Uterus (tissue), 4 donors: Measurements from ENCODE around the gene MAPK11. TPM values are rescaled to one million over a fixed set of nuclear protein-coding genes. Genes with fewer than 3 reads are reported as not detected.

Experiments used
- DNase-seq, 2 donors: peaks; one replicate each; pipeline ENCODE4 v3.0.0-alpha.2; 2019 to 2020
- H3K27ac ChIP-seq, 2 donors: fragments of 200-600 bp; sonication (generic); 1 replicate in 1 of 2; 2 replicates in 1 of 2; pipeline ENCODE4 v1.5.1; 2016 to 2018
- H3K27me3 ChIP-seq, 2 donors: fragments of 200-600 bp; sonication (generic); one replicate each; pipeline ENCODE4 v1.5.1; 2018 to 2019; ENCODE audit warnings: control low read depth in 1 of 2
- H3K36me3 ChIP-seq, 2 donors: fragments of 200-600 bp; sonication (generic); one replicate each; pipeline ENCODE4 v1.5.1; 2019; ENCODE audit warnings: control low read depth in 1 of 2
- H3K4me1 ChIP-seq, 2 donors: fragments of 200-600 bp; sonication (generic); one replicate each; pipeline ENCODE4 v1.5.1; 2018 to 2019; ENCODE audit warnings: control low read depth in 1 of 2
- H3K4me3 ChIP-seq, 2 donors: fragments of 200-600 bp; sonication (generic); 1 replicate in 1 of 2; 2 replicates in 1 of 2; pipeline ENCODE4 v1.5.1; 2018 to 2019; ENCODE audit warnings: mild to moderate bottlenecking in 1 of 2
- H3K9me3 ChIP-seq, 2 donors: fragments of 200-600 bp; sonication (generic); one replicate each; pipeline ENCODE4 v1.5.1; 2019; ENCODE audit warnings: control low read depth in 1 of 2
- CTCF ChIP-seq, 4 experiments: fragments of 200-600 bp in 2 of 4; fragments of 450-650 bp in 2 of 4; sonication (generic) in 2 of 4; IDR thresholded peaks; one replicate each; pipeline ENCODE4 v1.5.1; 2016 to 2019; ENCODE audit warnings: antibody characterized with exemption in 4 of 4, mild to moderate bottlenecking in 2 of 4, moderate library complexity in 1 of 4
- POLR2A ChIP-seq, 2 donors: fragments of 450-650 bp; IDR thresholded peaks; one replicate each; pipeline ENCODE4 v1.6.1; 2016; ENCODE audit warnings: antibody characterized with exemption in 2 of 2, mild to moderate bottlenecking in 1 of 2, moderate library complexity in 1 of 2
- intact Hi-C: fragments of 100-400 bp; cut with DNase I; formaldehyde crosslinking; loops from one replicate; pipeline ENCODE4 v1.15.1; 2023; ENCODE audit warnings: low total_unique reads
- total RNA-seq, 4 donors: library from RNA; depleted of rRNA in 3 of 4; stranded (reverse); fragments of >200 nt in 3 of 4; gene quantifications; one replicate each; pipeline versions ENCODE4 v1.1.0 to v1.2.4, GENCODE V29; 2014 to 2023
- donor health status: DM: yes; HTN: yes; CAD: no.

The MAPK11 gene
- total RNA-seq, 4 donors from 2014 or later: 7.9 to 39.5 (median 22.4) TPM

GRCh38 chr22:50280022-50280707, 10.0 kb upstream of the MAPK11 start:
- Histone ChIP-seq H3K27ac (no peak overlapping the region), H3K4me3 (no peak overlapping the region), H3K9me3 (no peaks in the 10 kb centered on the region), H3K4me1 (no peaks in the 10 kb centered on the region), H3K27me3 (no peaks in the 10 kb centered on the region), H3K36me3 (no peaks in the 10 kb centered on the region)
- intact Hi-C loops: no loop called here
- DNase-seq: no peak
- no peak for TF ChIP-seq CTCF (IDR thresholded peaks at IDR 0.05)
- no peak for TF ChIP-seq POLR2A (IDR thresholded peaks at IDR 0.05)

- no peak for TF ChIP-seq POLR2A (IDR thresholded peaks at IDR 0.05)
- TF ChIP-seq CTCF (IDR thresholded peaks at IDR 0.05): no peak
- Histone ChIP-seq H3K9me3 (no peaks in the 10 kb centered on the region), H3K4me1 (no peaks in the 10 kb centered on the region), H3K27me3 (no peaks in the 10 kb centered on the region), H3K36me3 (no peaks in the 10 kb centered on the region), H3K4me3 (no peak overlapping the region), H3K27ac (no peak overlapping the region)
- intact Hi-C loops: loop anchor here (2.0 to 10.0 kb wide), 2 partner anchors 46 to 226 kb away; partner anchors contain the start of genes LMF2 and NCAPH2
- no peak for DNase-seq
Observed at GRCh38 chr22:50278956-50279619, 8.9 kb upstream of the MAPK11 start.

- no peak for TF ChIP-seq POLR2A (IDR thresholded peaks at IDR 0.05)
- no peak for TF ChIP-seq CTCF (IDR thresholded peaks at IDR 0.05)
- DNase-seq: no peak
- Histone ChIP-seq H3K9me3 (no peaks in the 10 kb centered on the region), H3K27me3 (no peaks in the 10 kb centered on the region), H3K4me1 (no peaks in the 10 kb centered on the region), H3K4me3 (no peak overlapping the region), H3K36me3 (no peaks in the 10 kb centered on the region), H3K27ac (no peak overlapping the region)
- intact Hi-C loops: loop anchor here (2.0 to 10.0 kb wide), 2 partner anchors 46 to 226 kb away; partner anchors contain the start of genes LMF2 and NCAPH2
Observed at GRCh38 chr22:50278461-50278860, 8.3 kb upstream of the MAPK11 start.

- Histone ChIP-seq H3K4me3 (no peak overlapping the region), H3K27me3 (no peaks in the 10 kb centered on the region), H3K9me3 (no peaks in the 10 kb centered on the region), H3K27ac (no peak overlapping the region), H3K4me1 (no peaks in the 10 kb centered on the region), H3K36me3 (no peaks in the 10 kb centered on the region)
- no peak for DNase-seq
- TF ChIP-seq CTCF (IDR thresholded peaks at IDR 0.05) (no peak), POLR2A (IDR thresholded peaks at IDR 0.05) (no peak)
- intact Hi-C loops: loop anchor here (2.0 to 10.0 kb wide), 2 partner anchors 47 to 227 kb away; partner anchors contain the start of genes LMF2 and NCAPH2
Observed at GRCh38 chr22:50277761-50278160, 7.6 kb upstream of the MAPK11 start.

GRCh38 chr22:50276143-50276542, 6.0 kb upstream of the MAPK11 start:
- Histone ChIP-seq H3K36me3 (no peaks in the 10 kb centered on the region), H3K9me3 (no peaks in the 10 kb centered on the region), H3K4me3 (no peak overlapping the region), H3K4me1 (peaks cover 0 to 6% of the 10 kb centered on the region in 2 donors), H3K27me3 (no peaks in the 10 kb centered on the region), H3K27ac (no peak overlapping the region)
- TF ChIP-seq POLR2A (IDR thresholded peaks at IDR 0.05) (no peak), CTCF (IDR thresholded peaks at IDR 0.05) (peak in 3 of 4 experiments; percentile 19 to 56 (median 22))
- intact Hi-C loops: loop anchor here (10.0 kb wide), 1 partner anchor 229 kb away; the partner anchor contains the start of genes LMF2 and NCAPH2
- peak in 1 of 2 donors; percentile 53 for DNase-seq
